Activated naive CD8-positive, alpha-beta T cell treated with anti-CD3 and anti-CD28 coated beads for 36 hours (primary cell): ENCODE measurements around the gene CPNE5. TPM values are rescaled to one million over a fixed set of nuclear protein-coding genes. Genes with fewer than 3 reads are reported as not detected.

Experiments used
- DNase-seq: peaks from one replicate; pipeline ENCODE4 v3.0.0; 2021
- H3K27ac Mint-ChIP-seq: one replicate; pipeline ENCODE4 v1.8.0; 2022; ENCODE audit warnings: mild to moderate bottlenecking, moderate library complexity, mixed read lengths
- H3K27me3 Mint-ChIP-seq: one replicate; pipeline ENCODE4 v1.8.0; 2022; ENCODE audit warnings: mild to moderate bottlenecking, mixed read lengths
- H3K36me3 Mint-ChIP-seq: one replicate; pipeline ENCODE4 v1.8.0; 2021; ENCODE audit warnings: mild to moderate bottlenecking, mixed read lengths
- H3K4me1 Mint-ChIP-seq: one replicate; pipeline ENCODE4 v1.8.0; 2021; ENCODE audit warnings: mixed read lengths
- H3K4me3 Mint-ChIP-seq: one replicate; pipeline ENCODE4 v1.8.0; 2022; ENCODE audit warnings: mild to moderate bottlenecking, moderate library complexity, mixed read lengths
- H3K9me3 Mint-ChIP-seq: one replicate; pipeline ENCODE4 v1.8.0; 2022; ENCODE audit warnings: mixed read lengths
- total RNA-seq, 2 experiments: library from RNA; stranded (reverse); gene quantifications; one replicate each; pipeline ENCODE4 v1.2.3, GENCODE V29; 2021

The CPNE5 gene
- total RNA-seq, 2 experiments from 2014 or later: 0.72 to 1.2 TPM

- Mint-ChIP-seq H3K36me3 (no peaks in the 10 kb centered on the region), H3K27me3 (no peaks in the 10 kb centered on the region), H3K4me3 (no peak overlapping the region), H3K4me1 (no peaks in the 10 kb centered on the region), H3K27ac (no peak overlapping the region), H3K9me3 (no peaks in the 10 kb centered on the region)
- DNase-seq: no peak
Measured at GRCh38 chr6:36803482-36803881, 35.8 kb downstream of the CPNE5 start.

- Mint-ChIP-seq H3K27me3 (no peaks in the 10 kb centered on the region), H3K4me3 (no peak overlapping the region), H3K27ac (no peak overlapping the region), H3K36me3 (no peaks in the 10 kb centered on the region), H3K4me1 (no peaks in the 10 kb centered on the region), H3K9me3 (no peaks in the 10 kb centered on the region)
- DNase-seq: no peak
Measured at GRCh38 chr6:36800223-36801076, 38.8 kb downstream of the CPNE5 start.

DNA sequence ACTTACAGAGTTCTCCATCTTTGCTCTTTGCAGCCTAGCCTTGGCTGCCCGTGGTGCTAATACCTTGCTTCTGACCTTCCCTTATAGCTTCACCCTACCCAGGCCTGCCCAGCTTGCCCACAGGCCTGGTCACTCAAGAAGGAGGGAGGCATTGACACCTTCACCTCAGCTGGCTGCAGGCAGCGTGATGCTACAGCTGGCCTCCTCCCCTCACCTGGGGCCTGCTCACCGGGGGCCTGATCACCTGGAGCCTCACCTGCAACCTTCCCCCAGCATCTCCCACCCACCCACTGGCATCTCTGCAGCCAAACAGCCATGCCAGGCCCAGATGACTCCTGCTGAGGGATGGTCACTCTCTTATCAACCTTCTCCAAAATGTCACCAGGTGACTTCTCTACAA is 40.4 kb downstream of the CPNE5 start:
- DNase-seq: no peak
- Mint-ChIP-seq H3K9me3 (no peaks in the 10 kb centered on the region), H3K27ac (no peak overlapping the region), H3K4me1 (peaks cover 2% of the 10 kb centered on the region), H3K27me3 (no peaks in the 10 kb centered on the region), H3K36me3 (no peaks in the 10 kb centered on the region), H3K4me3 (no peak overlapping the region)

DNA sequence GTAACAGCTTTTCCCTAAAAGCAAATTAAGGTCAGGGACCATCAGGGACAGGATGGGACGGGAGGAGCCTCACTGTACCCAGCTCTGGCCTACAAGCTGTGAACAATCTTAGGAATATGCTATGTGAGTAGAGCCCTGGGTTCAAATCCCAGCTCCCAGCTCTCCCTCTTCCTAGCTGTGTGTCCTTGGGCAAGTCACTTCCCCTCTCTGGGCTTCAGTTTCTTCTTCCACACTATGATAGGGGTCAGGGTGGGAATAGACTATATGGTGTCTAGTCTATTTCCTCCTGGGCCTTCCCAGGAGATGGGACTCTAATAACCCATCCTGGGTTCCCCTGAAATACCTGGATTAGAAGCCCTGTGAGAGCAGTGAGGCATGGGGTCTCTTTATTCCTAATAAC is 41.6 kb downstream of the CPNE5 start:
- peaks cover 3% of the 10 kb centered on the region for H3K4me1 Mint-ChIP-seq
- no peaks in the 10 kb centered on the region for H3K36me3 Mint-ChIP-seq
- H3K9me3 Mint-ChIP-seq: no peaks in the 10 kb centered on the region
- no peak overlapping the region for H3K4me3 Mint-ChIP-seq
- no peak overlapping the region for H3K27ac Mint-ChIP-seq
- DNase-seq: no peak
- H3K27me3 Mint-ChIP-seq: no peaks in the 10 kb centered on the region

- no peak for DNase-seq
- Mint-ChIP-seq H3K36me3 (no peaks in the 10 kb centered on the region), H3K4me3 (no peak overlapping the region), H3K27me3 (no peaks in the 10 kb centered on the region), H3K27ac (no peak overlapping the region), H3K4me1 (peaks cover 3% of the 10 kb centered on the region), H3K9me3 (no peaks in the 10 kb centered on the region)
Measured at GRCh38 chr6:36797055-36797454, 42.2 kb downstream of the CPNE5 start.

GRCh38 chr6:36794713-36795065 is 44.6 kb downstream of the CPNE5 start:
- no peaks in the 10 kb centered on the region for H3K36me3 Mint-ChIP-seq
- no peak for DNase-seq
- H3K27ac Mint-ChIP-seq: no peak overlapping the region
- peaks cover 7% of the 10 kb centered on the region for H3K27me3 Mint-ChIP-seq
- H3K4me1 Mint-ChIP-seq: peaks cover 3% of the 10 kb centered on the region
- H3K4me3 Mint-ChIP-seq: no peak overlapping the region
- no peaks in the 10 kb centered on the region for H3K9me3 Mint-ChIP-seq

DNA sequence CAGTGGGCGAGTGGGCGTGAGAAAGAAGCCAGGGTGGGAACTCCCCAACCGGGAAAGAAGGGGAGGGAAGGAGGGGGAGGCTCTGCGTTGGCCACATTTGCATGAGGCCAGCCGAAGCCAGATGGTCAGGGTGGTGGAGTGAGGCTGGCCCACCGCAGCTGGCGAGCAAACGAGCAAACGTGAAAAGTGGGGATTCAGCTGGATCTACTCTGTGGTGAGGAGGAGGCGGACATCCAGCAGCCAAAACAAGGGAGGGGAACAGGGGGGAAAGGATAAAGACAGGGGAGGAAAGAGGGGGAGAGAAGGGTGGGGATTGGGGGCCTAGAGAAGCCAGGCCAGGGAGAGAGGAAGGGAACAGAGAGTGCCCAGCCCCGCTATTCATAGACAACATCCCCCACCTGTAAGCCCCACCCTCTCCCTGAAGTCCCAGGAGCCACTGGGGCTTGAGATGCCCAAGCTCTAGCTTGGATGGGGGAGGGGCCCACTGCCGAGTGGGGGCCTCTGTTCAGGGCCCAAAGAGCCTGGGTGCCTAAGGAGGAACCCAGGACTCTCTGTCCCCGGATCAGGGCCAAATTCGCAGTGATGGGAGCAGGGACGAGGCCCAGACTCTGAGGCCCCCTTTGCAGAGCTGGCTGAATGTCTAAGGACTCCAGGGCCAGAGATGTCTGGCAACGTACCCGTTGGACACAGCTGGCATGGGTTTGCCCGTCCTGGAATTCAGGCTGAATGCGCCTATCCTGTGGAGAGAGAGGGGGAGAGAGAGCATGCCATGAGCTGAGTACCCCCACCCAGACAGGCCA is 45.1 kb downstream of the CPNE5 start:
- peaks cover 7% of the 10 kb centered on the region for H3K27me3 Mint-ChIP-seq
- no peaks in the 10 kb centered on the region for H3K9me3 Mint-ChIP-seq
- no peak overlapping the region for H3K27ac Mint-ChIP-seq
- H3K4me1 Mint-ChIP-seq: peaks cover 3% of the 10 kb centered on the region
- H3K36me3 Mint-ChIP-seq: no peaks in the 10 kb centered on the region
- H3K4me3 Mint-ChIP-seq: no peak overlapping the region
- no peak for DNase-seq

DNA sequence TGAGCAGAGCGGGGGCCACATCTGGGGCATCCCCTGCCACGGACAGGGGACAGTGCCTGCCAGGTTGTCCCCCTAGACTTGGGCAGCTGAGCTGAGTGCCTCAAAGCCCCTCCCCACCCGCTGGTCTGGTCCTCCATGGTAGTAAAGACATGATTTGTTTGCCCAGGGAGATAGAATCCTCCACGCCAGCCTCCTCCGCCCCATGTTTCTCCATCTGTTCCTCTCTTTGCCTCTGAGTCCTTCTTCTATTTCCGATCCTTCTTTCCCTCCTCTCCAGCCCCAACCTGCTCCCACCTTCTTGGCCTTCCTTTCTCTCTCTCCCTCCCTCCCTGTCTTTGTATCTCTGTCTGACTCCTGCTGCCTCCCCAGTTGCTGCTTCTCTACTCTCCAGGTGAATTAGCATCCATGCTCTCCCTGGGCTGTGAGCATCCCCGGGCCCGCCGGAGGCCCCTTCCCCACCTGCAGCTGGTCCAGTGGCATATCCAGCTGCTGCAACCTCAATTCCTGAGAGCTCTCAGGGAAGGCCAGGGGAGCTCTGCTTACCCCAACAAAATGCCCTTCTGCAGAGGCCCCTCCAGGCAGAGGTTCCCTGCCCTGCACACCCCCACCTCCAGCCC is 45.8 kb downstream of the CPNE5 start:
- Mint-ChIP-seq H3K4me1 (peaks cover 7% of the 10 kb centered on the region), H3K27me3 (peaks cover 7% of the 10 kb centered on the region), H3K9me3 (no peaks in the 10 kb centered on the region), H3K27ac (no peak overlapping the region), H3K4me3 (no peak overlapping the region), H3K36me3 (no peaks in the 10 kb centered on the region)
- DNase-seq: no peak

DNA sequence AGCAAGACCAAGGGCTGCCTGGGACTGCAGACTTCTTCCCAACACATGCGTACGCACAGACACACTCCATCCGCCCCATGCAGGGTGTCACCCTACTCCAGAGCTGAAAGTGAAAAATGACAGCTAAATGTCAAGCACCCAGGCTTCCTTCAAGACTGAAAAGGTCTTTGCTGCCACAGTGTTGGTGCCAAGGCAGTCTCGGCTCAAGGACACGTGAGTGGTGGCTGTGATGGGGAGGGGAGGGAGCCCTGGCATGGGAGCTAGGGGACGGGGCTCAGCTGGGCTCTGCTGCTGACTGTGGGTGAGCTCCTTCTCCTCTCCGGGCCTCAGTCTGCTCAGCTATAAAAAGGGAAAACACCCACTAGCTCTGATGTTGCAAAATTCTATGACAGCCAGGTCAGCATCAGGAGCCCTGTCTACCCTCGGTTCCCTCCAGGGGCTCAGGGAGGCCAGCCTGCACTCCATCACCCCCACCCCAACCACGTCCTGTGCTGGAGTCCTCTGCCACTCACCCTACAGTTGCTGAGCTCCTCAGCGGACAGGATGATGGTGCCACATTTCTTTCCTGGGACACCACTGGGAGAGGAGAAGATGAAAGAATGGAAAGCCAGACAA is 47.6 kb downstream of the CPNE5 start:
- peaks cover 7% of the 10 kb centered on the region for H3K4me1 Mint-ChIP-seq
- H3K27ac Mint-ChIP-seq: no peak overlapping the region
- DNase-seq: no peak
- peaks cover 7% of the 10 kb centered on the region for H3K27me3 Mint-ChIP-seq
- no peaks in the 10 kb centered on the region for H3K9me3 Mint-ChIP-seq
- H3K36me3 Mint-ChIP-seq: no peaks in the 10 kb centered on the region
- H3K4me3 Mint-ChIP-seq: no peak overlapping the region

DNA sequence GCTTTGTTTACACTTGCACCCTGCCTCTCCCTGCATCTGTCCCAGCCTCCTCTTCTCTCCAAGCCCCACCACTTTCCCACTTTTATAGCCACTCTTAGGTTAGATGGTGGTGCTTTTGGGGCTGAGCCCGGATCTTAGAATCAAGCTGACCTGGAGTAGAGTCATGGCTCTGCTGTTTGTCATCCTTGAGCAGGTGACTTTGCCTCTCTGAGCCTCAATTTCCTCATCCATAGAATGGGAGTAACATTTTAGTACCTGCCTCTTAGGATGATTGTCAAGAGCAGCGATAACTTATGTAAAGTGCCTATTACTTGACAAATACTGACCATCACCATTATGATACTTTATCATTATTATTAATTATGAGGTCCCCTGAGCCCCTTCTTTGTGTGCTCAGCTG is 48.2 kb downstream of the CPNE5 start:
- Mint-ChIP-seq H3K4me1 (peaks cover 7% of the 10 kb centered on the region), H3K36me3 (no peaks in the 10 kb centered on the region), H3K27ac (no peak overlapping the region), H3K27me3 (peaks cover 7% of the 10 kb centered on the region), H3K4me3 (no peak overlapping the region), H3K9me3 (no peaks in the 10 kb centered on the region)
- DNase-seq: no peak

DNA sequence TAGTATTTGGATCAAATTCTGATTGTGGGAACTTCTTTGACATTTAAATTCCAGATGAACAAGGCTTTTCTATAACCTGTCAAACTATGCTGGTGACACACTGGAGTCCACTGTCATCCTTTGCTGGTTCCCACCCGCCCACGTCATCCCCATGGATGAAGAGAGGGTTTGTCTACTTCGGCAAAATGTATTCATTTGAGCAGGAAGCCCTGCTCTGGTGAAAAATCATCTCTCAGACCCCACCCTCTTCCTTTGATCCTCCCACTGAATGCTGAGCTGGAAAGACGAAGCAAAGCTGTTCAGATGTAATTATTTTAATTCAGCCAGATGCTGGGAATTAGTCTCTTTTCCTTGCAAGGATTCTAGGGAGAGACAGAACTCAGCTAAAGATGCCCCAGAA is 50.5 kb downstream of the CPNE5 start:
- H3K4me1 Mint-ChIP-seq: peaks cover 3% of the 10 kb centered on the region
- DNase-seq: no peak
- H3K9me3 Mint-ChIP-seq: no peaks in the 10 kb centered on the region

GRCh38 chr6:36788186-36788585 is 51.1 kb downstream of the CPNE5 start:
- no peak for DNase-seq
- Mint-ChIP-seq H3K27me3 (peaks cover 7% of the 10 kb centered on the region), H3K36me3 (no peaks in the 10 kb centered on the region), H3K4me1 (peaks cover 3% of the 10 kb centered on the region), H3K27ac (no peak overlapping the region), H3K9me3 (no peaks in the 10 kb centered on the region), H3K4me3 (no peak overlapping the region)

More for the DNA sequence above, 50.5 kb downstream of the CPNE5 start:
- H3K27ac Mint-ChIP-seq: no peak overlapping the region
- H3K27me3 Mint-ChIP-seq: peaks cover 7% of the 10 kb centered on the region
- H3K36me3 Mint-ChIP-seq: no peaks in the 10 kb centered on the region
- H3K4me3 Mint-ChIP-seq: no peak overlapping the region

DNA sequence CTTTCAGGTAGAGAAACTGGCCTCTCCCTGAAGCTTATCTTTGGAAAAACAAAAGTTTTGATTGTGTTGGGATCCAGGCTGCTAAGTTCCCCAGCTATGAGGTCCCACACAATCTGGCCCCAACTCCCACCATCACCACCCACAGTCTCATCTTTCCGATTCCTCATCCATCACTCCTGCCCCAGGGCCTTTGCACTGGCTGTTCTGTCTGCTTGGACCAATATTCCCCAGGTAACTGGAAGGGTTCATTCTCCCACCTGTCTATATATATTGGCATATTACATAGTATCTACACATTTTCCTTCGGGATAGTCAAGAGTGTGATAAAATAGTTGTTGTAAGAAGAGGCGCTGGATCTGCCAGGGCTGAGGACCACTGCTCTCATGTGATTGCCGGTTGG is 52.0 kb downstream of the CPNE5 start:
- Mint-ChIP-seq H3K9me3 (no peaks in the 10 kb centered on the region), H3K27me3 (peaks cover 7% of the 10 kb centered on the region), H3K27ac (no peak overlapping the region), H3K4me1 (peaks cover 3% of the 10 kb centered on the region), H3K36me3 (no peaks in the 10 kb centered on the region), H3K4me3 (no peak overlapping the region)
- DNase-seq: no peak

- H3K27ac Mint-ChIP-seq: no peak overlapping the region
- no peak for DNase-seq
Measured at GRCh38 chr6:36786055-36786675, 53.1 kb downstream of the CPNE5 start.

GRCh38 chr6:36784376-36784636 is 54.9 kb downstream of the CPNE5 start:
- Mint-ChIP-seq H3K9me3 (no peaks in the 10 kb centered on the region), H3K4me1 (peaks cover 3% of the 10 kb centered on the region), H3K27me3 (no peaks in the 10 kb centered on the region), H3K27ac (no peak overlapping the region), H3K4me3 (no peak overlapping the region), H3K36me3 (no peaks in the 10 kb centered on the region)
- no peak for DNase-seq

More at GRCh38 chr6:36786055-36786675, 53.1 kb downstream of the CPNE5 start:
- Mint-ChIP-seq H3K4me1 (peaks cover 3% of the 10 kb centered on the region), H3K9me3 (no peaks in the 10 kb centered on the region), H3K4me3 (no peak overlapping the region), H3K27me3 (no peaks in the 10 kb centered on the region), H3K36me3 (no peaks in the 10 kb centered on the region)
